ENCODE measurements around the gene SH3BP2. TPM values are rescaled to one million over a fixed set of nuclear protein-coding genes. Genes with fewer than 3 reads are reported as not detected.

SH3BP2 gene
- total and polyA plus RNA-seq, 4 donors: 6.2 to 75.4 (median 30.8) TPM

DNA sequence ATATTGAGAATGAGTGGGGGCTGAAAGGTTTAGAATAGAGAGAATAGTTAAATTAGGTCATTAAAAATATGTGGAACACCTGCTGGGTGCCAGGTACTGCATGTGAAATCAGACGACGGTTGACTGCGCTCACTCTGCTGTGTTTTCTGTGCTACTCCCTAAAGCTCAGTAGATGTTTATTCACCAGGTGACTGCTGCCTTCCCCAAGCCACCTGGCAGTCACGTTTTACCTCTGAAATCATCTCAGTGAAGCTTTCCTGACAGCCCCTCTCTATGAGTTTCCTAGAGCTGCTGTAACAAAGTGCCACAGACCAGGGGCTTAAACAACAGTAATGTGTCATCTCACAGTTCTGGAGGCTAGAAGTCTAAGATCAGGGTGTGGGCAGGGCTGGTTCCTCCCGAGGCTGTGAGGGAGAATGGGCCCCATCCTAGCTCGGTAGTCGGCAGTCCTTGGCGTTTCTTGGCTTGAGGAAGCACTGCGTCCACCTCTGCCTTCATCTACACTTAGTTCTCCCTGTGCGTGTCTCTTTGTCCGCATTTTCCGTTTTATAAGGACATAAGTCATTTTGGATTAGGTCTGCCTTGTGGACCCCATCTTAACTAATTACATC is 76.1 kb downstream of the SH3BP2 start:
- WGBS, 2 donors: 74 to 79% methylated on average over 12 of the region's 12 CpGs
- Histone ChIP-seq H3K9me3 (ENCODE audit: control insufficient read depth, low read length) (no peaks in the 10 kb centered on the region), H3K27ac (ENCODE audit: low read depth in 1 of 2, low read length in 2 of 2) (no peak overlapping the region), H3K4me3 (ENCODE audit: low read length in 2 of 2) (no peak overlapping the region), H3K36me3 (ENCODE audit: control insufficient read depth in 1 of 2, insufficient read depth in 2 of 2, low read length in 1 of 2) (no peaks in the 10 kb centered on the region), H3K27me3 (ENCODE audit: control insufficient read depth in 1 of 2, insufficient read depth in 2 of 2, low read length in 1 of 2) (no peaks in the 10 kb centered on the region), H3K4me1 (ENCODE audit: control insufficient read depth in 1 of 2, insufficient read depth in 2 of 2, low read length in 2 of 2) (peaks cover 2 to 21% of the 10 kb centered on the region in 2 donors)
- ATAC-seq (ENCODE audit: low FRiP score) (no peak), DNase-seq (no peak)
- intact Hi-C loops (cut with DNase I): no loop called here

DNA sequence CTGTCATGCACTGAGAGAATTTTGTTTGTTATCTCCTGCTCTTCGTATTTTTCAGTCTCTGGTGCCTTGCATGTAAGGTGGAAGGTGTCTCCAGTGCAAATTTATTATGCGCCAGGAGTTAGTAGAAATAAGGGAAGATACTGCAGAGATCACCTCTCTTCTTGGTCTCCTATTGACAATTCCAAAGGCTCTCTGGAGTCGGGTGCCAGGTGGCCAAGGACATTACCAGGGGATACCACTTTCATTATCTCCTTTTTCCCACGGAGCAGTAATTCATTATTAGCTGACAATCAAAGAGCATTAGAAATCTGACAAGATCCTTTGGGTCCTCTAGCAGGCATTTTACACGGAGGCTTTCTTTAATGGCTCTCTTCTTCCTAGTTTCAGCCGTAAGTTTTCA is 76.8 kb downstream of the SH3BP2 start:
- H3K9me3 ChIP-seq (ENCODE audit: control insufficient read depth, low read length): no peaks in the 10 kb centered on the region
- intact Hi-C loops (cut with DNase I): no loop called here
- H3K27me3 ChIP-seq (ENCODE audit: control insufficient read depth in 1 of 2, insufficient read depth in 2 of 2, low read length in 1 of 2): no peaks in the 10 kb centered on the region
- no peaks in the 10 kb centered on the region for H3K36me3 ChIP-seq (ENCODE audit: control insufficient read depth in 1 of 2, insufficient read depth in 2 of 2, low read length in 1 of 2)
- ATAC-seq (ENCODE audit: low FRiP score) (no peak), DNase-seq (no peak)
- WGBS, 2 donors: 55 to 62% methylated on average over 6 of the region's 6 CpGs
- no peak overlapping the region for H3K4me3 ChIP-seq (ENCODE audit: low read length in 2 of 2)
- peaks cover 2 to 21% of the 10 kb centered on the region in 2 donors for H3K4me1 ChIP-seq (ENCODE audit: control insufficient read depth in 1 of 2, insufficient read depth in 2 of 2, low read length in 2 of 2)
- no peak overlapping the region for H3K27ac ChIP-seq (ENCODE audit: low read depth in 1 of 2, low read length in 2 of 2)

DNA sequence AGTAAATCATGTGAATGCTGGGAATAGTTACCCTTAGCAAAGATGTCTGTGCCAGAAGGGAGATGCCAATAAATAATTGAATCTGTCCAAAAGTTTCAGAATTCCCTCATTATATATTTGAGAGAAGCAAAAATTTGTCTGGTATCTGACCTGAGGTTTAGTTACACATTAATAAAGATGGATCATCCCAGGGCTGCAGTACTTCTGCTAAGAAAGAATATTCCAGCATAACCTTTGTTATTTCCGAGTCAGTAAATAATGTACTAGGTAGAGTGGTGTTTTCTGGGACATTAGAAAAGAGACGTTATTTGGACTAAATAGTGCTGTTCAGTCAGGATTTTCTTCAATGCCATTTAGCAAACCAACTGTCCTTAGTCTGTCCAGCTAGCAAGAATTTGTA is 77.2 kb downstream of the SH3BP2 start:
- no peaks in the 10 kb centered on the region for H3K9me3 ChIP-seq (ENCODE audit: control insufficient read depth, low read length)
- no peak overlapping the region for H3K27ac ChIP-seq (ENCODE audit: low read depth in 1 of 2, low read length in 2 of 2)
- no peak overlapping the region for H3K4me3 ChIP-seq (ENCODE audit: low read length in 2 of 2)
- DNase-seq: no peak
- ATAC-seq (ENCODE audit: low FRiP score): no peak
- no peaks in the 10 kb centered on the region for H3K36me3 ChIP-seq (ENCODE audit: control insufficient read depth in 1 of 2, insufficient read depth in 2 of 2, low read length in 1 of 2)
- 46 to 61% methylated on average over 2 of the region's 2 CpGs for WGBS, 2 donors
- H3K4me1 ChIP-seq (ENCODE audit: control insufficient read depth in 1 of 2, insufficient read depth in 2 of 2, low read length in 2 of 2): peaks cover 3 to 21% of the 10 kb centered on the region in 2 donors
- no peaks in the 10 kb centered on the region for H3K27me3 ChIP-seq (ENCODE audit: control insufficient read depth in 1 of 2, insufficient read depth in 2 of 2, low read length in 1 of 2)
- intact Hi-C loops (cut with DNase I): no loop called here

DNA sequence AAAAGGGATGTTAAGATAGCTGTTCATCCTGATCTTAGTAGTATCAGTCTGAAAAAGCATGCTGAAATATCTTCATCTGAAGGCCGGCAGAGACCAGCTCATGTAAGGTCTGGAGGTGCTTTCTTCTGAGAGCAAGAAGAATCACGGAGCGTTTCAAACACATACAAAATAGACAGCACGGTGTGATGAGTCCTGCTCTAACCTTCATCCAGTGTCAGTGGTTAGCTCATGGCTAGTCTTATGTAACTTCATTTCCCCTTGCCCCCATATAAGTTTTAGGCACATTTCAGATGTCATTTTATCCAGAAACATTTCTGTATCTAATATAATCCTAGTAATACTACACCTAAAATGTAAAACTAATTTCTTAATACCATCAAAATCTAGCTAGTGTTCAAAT is 78.6 kb downstream of the SH3BP2 start:
- peaks cover 4 to 18% of the 10 kb centered on the region in 2 donors for H3K4me1 ChIP-seq (ENCODE audit: control insufficient read depth in 1 of 2, insufficient read depth in 2 of 2, low read length in 2 of 2)
- no peak for ATAC-seq (ENCODE audit: low FRiP score)

DNA sequence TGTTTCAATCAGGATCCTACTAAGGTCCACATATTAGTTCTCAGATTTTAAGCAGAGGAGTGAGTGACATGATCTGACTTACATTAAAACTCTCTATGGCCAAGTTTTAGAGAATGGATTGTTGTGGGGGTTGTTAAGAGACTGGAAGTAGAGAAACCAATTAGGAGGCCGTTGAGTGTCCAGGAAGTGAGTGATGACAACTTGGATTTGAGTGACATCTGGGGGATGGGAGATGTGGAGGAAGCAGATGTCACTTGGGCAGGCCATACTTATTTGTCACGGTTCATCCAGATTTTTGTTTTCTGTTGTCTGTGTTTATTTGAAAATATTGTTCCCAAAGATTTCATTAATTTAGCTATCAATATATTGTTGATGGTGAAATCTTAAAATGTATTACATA is 79.0 kb downstream of the SH3BP2 start:
- Histone ChIP-seq H3K9me3 (ENCODE audit: control insufficient read depth, low read length) (no peaks in the 10 kb centered on the region), H3K4me1 (ENCODE audit: control insufficient read depth in 1 of 2, insufficient read depth in 2 of 2, low read length in 2 of 2) (peaks cover 2 to 18% of the 10 kb centered on the region in 2 donors), H3K27ac (ENCODE audit: low read depth in 1 of 2, low read length in 2 of 2) (no peak overlapping the region), H3K4me3 (ENCODE audit: low read length in 2 of 2) (no peak overlapping the region), H3K27me3 (ENCODE audit: control insufficient read depth in 1 of 2, insufficient read depth in 2 of 2, low read length in 1 of 2) (no peaks in the 10 kb centered on the region), H3K36me3 (ENCODE audit: control insufficient read depth in 1 of 2, insufficient read depth in 2 of 2, low read length in 1 of 2) (no peaks in the 10 kb centered on the region)
- DNase-seq (no peak), ATAC-seq (ENCODE audit: low FRiP score) (no peak)
- intact Hi-C loops (cut with DNase I): no loop called here
- WGBS, 2 donors: 50 to 59% methylated on average over 2 of the region's 2 CpGs

More for the DNA sequence above, 78.6 kb downstream of the SH3BP2 start:
- H3K4me3 ChIP-seq (ENCODE audit: low read length in 2 of 2): no peak overlapping the region
- H3K27ac ChIP-seq (ENCODE audit: low read depth in 1 of 2, low read length in 2 of 2): no peak overlapping the region
- H3K9me3 ChIP-seq (ENCODE audit: control insufficient read depth, low read length): no peaks in the 10 kb centered on the region
- H3K36me3 ChIP-seq (ENCODE audit: control insufficient read depth in 1 of 2, insufficient read depth in 2 of 2, low read length in 1 of 2): no peaks in the 10 kb centered on the region
- no peak for DNase-seq
- H3K27me3 ChIP-seq (ENCODE audit: control insufficient read depth in 1 of 2, insufficient read depth in 2 of 2, low read length in 1 of 2): no peaks in the 10 kb centered on the region
- WGBS, 2 donors: 91 to 92% methylated on average over 4 of the region's 4 CpGs
- intact Hi-C loops (cut with DNase I): no loop called here

DNA sequence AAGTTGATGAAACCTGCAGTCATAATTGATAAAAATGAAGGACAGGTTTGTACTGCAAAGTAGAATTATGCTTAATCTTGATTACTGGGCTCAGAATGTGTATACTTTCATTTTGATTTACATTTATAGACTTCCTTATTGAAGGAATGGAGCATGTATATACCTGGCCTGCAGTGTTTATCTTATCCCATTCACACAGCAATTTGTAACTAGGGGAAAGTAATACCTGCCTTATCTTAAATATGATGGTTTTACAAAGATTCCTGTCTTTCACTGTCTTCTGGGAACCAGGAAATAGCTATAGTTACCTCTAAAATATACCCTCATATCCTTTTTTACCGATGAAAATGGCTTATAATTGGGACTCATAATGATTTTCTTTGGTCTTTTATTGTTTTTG is 80.4 kb downstream of the SH3BP2 start:
- Histone ChIP-seq H3K27me3 (ENCODE audit: control insufficient read depth in 1 of 2, insufficient read depth in 2 of 2, low read length in 1 of 2) (no peaks in the 10 kb centered on the region), H3K27ac (ENCODE audit: low read depth in 1 of 2, low read length in 2 of 2) (no peak overlapping the region), H3K4me3 (ENCODE audit: low read length in 2 of 2) (no peak overlapping the region), H3K36me3 (ENCODE audit: control insufficient read depth in 1 of 2, insufficient read depth in 2 of 2, low read length in 1 of 2) (no peaks in the 10 kb centered on the region), H3K4me1 (ENCODE audit: control insufficient read depth in 1 of 2, insufficient read depth in 2 of 2, low read length in 2 of 2) (peaks cover 2 to 15% of the 10 kb centered on the region in 2 donors), H3K9me3 (ENCODE audit: control insufficient read depth, low read length) (no peaks in the 10 kb centered on the region)
- ATAC-seq (ENCODE audit: low FRiP score) (no peak), DNase-seq (no peak)
- intact Hi-C loops (cut with DNase I): no loop called here
- WGBS, 2 donors: 92 to 96% methylated on average over 1 of the region's 1 CpG

DNA sequence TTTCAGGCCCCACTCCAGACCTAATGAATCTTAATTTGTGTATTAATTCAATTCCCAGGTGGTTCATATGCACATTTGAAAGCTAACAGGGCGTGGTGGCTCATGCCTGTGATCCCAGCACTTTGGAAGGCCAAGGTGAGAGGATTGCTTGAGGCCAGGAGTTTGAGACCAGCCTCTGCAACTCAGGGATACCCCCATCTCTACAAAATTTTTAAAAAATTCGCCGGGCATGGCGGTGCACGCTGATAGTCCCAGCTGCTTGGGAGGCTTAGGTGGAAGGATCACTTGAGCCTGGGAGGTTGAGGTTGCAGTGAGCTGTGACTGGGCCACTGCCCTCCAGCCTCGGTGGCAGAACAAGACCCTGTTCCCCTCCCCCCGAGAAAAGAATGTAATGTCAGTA is 82.0 kb downstream of the SH3BP2 start:
- intact Hi-C loops (cut with DNase I): no loop called here
- Histone ChIP-seq H3K27me3 (ENCODE audit: control insufficient read depth in 1 of 2, insufficient read depth in 2 of 2, low read length in 1 of 2) (no peaks in the 10 kb centered on the region), H3K27ac (ENCODE audit: low read depth in 1 of 2, low read length in 2 of 2) (no peak overlapping the region), H3K4me3 (ENCODE audit: low read length in 2 of 2) (no peak overlapping the region), H3K9me3 (ENCODE audit: control insufficient read depth, low read length) (no peaks in the 10 kb centered on the region), H3K4me1 (ENCODE audit: control insufficient read depth in 1 of 2, insufficient read depth in 2 of 2, low read length in 2 of 2) (peaks cover 2% of the 10 kb centered on the region in 2 donors), H3K36me3 (ENCODE audit: control insufficient read depth in 1 of 2, insufficient read depth in 2 of 2, low read length in 1 of 2) (no peaks in the 10 kb centered on the region)
- ATAC-seq (ENCODE audit: low FRiP score): no peak
- WGBS, 2 donors: 90 to 93% methylated on average over 7 of the region's 7 CpGs
- no peak for DNase-seq

DNA sequence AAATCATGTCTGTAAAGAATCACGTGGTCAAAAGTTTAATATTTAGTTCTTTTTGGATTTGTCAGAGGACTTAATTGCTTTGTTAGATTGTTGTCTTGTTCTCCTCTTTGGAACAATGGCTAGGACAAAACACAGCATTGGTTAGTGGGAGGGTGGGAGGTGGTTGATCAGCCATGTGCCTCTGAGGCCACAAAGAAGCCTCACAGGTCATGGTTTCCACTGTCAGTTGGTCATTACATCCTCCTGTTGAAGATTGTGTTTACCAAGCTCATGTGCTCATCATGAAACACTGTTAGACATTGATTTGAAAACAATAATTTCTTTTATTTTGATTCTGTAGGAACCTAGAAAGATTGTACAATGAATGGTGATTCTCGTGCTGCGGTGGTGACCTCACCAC is 82.7 kb downstream of the SH3BP2 start:
- WGBS, 2 donors: 81 to 87% methylated on average over 3 of the region's 3 CpGs
- intact Hi-C loops (cut with DNase I): no loop called here
- Histone ChIP-seq H3K27me3 (ENCODE audit: control insufficient read depth in 1 of 2, insufficient read depth in 2 of 2, low read length in 1 of 2) (no peaks in the 10 kb centered on the region), H3K27ac (ENCODE audit: low read depth in 1 of 2, low read length in 2 of 2) (no peak overlapping the region), H3K36me3 (ENCODE audit: control insufficient read depth in 1 of 2, insufficient read depth in 2 of 2, low read length in 1 of 2) (no peaks in the 10 kb centered on the region), H3K4me3 (ENCODE audit: low read length in 2 of 2) (no peak overlapping the region), H3K9me3 (ENCODE audit: control insufficient read depth, low read length) (no peaks in the 10 kb centered on the region), H3K4me1 (ENCODE audit: control insufficient read depth in 1 of 2, insufficient read depth in 2 of 2, low read length in 2 of 2) (peaks cover 0 to 2% of the 10 kb centered on the region in 2 donors)
- no peak for ATAC-seq (ENCODE audit: low FRiP score)
- no peak for DNase-seq

DNA sequence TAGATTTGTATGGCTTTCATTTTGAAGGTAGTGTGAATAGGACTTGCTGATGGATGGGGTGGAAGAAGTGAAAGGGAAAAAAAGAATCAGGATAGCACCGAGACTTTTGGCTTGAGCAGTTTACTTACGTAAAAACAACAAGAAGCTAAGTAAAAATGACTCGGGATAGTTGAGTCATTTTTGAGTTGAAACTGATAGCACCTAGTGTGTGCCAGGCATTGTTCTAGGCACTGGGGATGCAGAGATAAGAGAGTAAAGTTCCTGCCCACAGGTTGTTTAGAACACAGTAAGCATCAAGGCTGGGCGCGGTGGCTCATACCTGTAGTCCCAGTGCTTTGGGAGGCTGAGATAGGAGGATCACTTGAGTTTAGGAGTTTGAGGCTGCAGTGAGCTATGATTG is 85.5 kb downstream of the SH3BP2 start:
- 65 to 71% methylated on average over 5 of the region's 5 CpGs for WGBS, 2 donors
- no peaks in the 10 kb centered on the region for H3K36me3 ChIP-seq (ENCODE audit: control insufficient read depth in 1 of 2, insufficient read depth in 2 of 2, low read length in 1 of 2)
- intact Hi-C loops (cut with DNase I): no loop called here
- peaks cover 0 to 2% of the 10 kb centered on the region in 2 donors for H3K4me1 ChIP-seq (ENCODE audit: control insufficient read depth in 1 of 2, insufficient read depth in 2 of 2, low read length in 2 of 2)
- H3K27me3 ChIP-seq (ENCODE audit: control insufficient read depth in 1 of 2, insufficient read depth in 2 of 2, low read length in 1 of 2): no peaks in the 10 kb centered on the region
- H3K27ac ChIP-seq (ENCODE audit: low read depth in 1 of 2, low read length in 2 of 2): no peak overlapping the region
- ATAC-seq (ENCODE audit: low FRiP score): no peak
- H3K4me3 ChIP-seq (ENCODE audit: low read length in 2 of 2): no peak overlapping the region
- no peak for DNase-seq
- no peaks in the 10 kb centered on the region for H3K9me3 ChIP-seq (ENCODE audit: control insufficient read depth, low read length)

Measured in aorta (tissue), 5 donors.